ENCODE measurements around the gene DIS3L2. TPM values are rescaled to one million over a fixed set of nuclear protein-coding genes. Genes with fewer than 3 reads are reported as not detected.

Gene DIS3L2
- total and polyA plus RNA-seq, 7 donors = 10.7 to 20.8 (median 16.0) TPM

- WGBS, 3 donors = 89 to 92% (median 90%) methylated on average over 3 of the region's 3 CpGs
- DNase-seq (no peak), ATAC-seq (no peak)
- intact Hi-C loops (cut with DNase I) = no loop called here
- no peak for TF ChIP-seq CTCF (IDR thresholded peaks at IDR 0.05)
- Histone ChIP-seq H3K4me1 (no peaks in the 10 kb centered on the region), H3K27me3 (ENCODE audit: insufficient read depth in 3 of 3, low read length in 2 of 3) (no peaks in the 10 kb centered on the region), H3K4me3 (no peak overlapping the region), H3K9me3 (no peaks in the 10 kb centered on the region), H3K36me3 (ENCODE audit: insufficient read depth in 1 of 2, low read depth in 1 of 2) (peaks cover 0 to 26% of the 10 kb centered on the region in 2 donors), H3K27ac (no peak overlapping the region)
Observed at GRCh38 chr2:232296776-232297525, 335.4 kb downstream of the DIS3L2 start.

GRCh38 chr2:232299084-232299483 is 337.6 kb downstream of the DIS3L2 start:
- Histone ChIP-seq H3K36me3 (ENCODE audit: insufficient read depth in 1 of 2, low read depth in 1 of 2) (peaks cover 0 to 26% of the 10 kb centered on the region in 2 donors), H3K4me3 (no peak overlapping the region), H3K4me1 (no peaks in the 10 kb centered on the region), H3K27me3 (ENCODE audit: insufficient read depth in 3 of 3, low read length in 2 of 3) (no peaks in the 10 kb centered on the region), H3K9me3 (no peaks in the 10 kb centered on the region), H3K27ac (no peak overlapping the region)
- ATAC-seq (no peak), DNase-seq (no peak)
- intact Hi-C loops (cut with DNase I) = no loop called here
- no peak for TF ChIP-seq CTCF (IDR thresholded peaks at IDR 0.05)
- 91 to 97% (median 97%) methylated on average over 5 of the region's 5 CpGs for WGBS, 3 donors

- no peak for TF ChIP-seq CTCF (IDR thresholded peaks at IDR 0.05)
- H3K9me3 ChIP-seq = peaks cover 5% of the 10 kb centered on the region
- 91 to 95% (median 93%) methylated on average over 6 of the region's 6 CpGs for WGBS, 3 donors
- no peak overlapping the region for H3K4me3 ChIP-seq
- intact Hi-C loops (cut with DNase I) = no loop called here
- DNase-seq (no peak), ATAC-seq (no peak)
- no peaks in the 10 kb centered on the region for H3K4me1 ChIP-seq
- H3K36me3 ChIP-seq (ENCODE audit: insufficient read depth in 1 of 2, low read depth in 1 of 2) = peaks cover 0 to 26% of the 10 kb centered on the region in 2 donors
- no peaks in the 10 kb centered on the region for H3K27me3 ChIP-seq (ENCODE audit: insufficient read depth in 3 of 3, low read length in 2 of 3)
- no peak overlapping the region for H3K27ac ChIP-seq
Observed at GRCh38 chr2:232299927-232300674, 338.6 kb downstream of the DIS3L2 start.

GRCh38 chr2:232300894-232301387 is 339.4 kb downstream of the DIS3L2 start:
- TF ChIP-seq CTCF (IDR thresholded peaks at IDR 0.05) = no peak
- DNase-seq = no peak
- Histone ChIP-seq H3K27me3 (ENCODE audit: insufficient read depth in 3 of 3, low read length in 2 of 3) (no peaks in the 10 kb centered on the region), H3K4me1 (no peaks in the 10 kb centered on the region), H3K9me3 (peaks cover 5% of the 10 kb centered on the region), H3K4me3 (no peak overlapping the region), H3K36me3 (ENCODE audit: insufficient read depth in 1 of 2, low read depth in 1 of 2) (peaks cover 0 to 26% of the 10 kb centered on the region in 2 donors), H3K27ac (no peak overlapping the region)
- ATAC-seq = no peak
- WGBS, 3 donors = 81 to 89% (median 83%) methylated on average over 6 of the region's 6 CpGs
- intact Hi-C loops (cut with DNase I) = no loop called here
